HFFc6 (cell line): ENCODE results near the gene C11orf97. TPM values are rescaled to one million over a fixed set of nuclear protein-coding genes. Genes with fewer than 3 reads are reported as not detected.
"Not testable (repeated sequence)": the region's sequence is repeated elsewhere in the genome, so short reads cannot be mapped to it uniquely, and the experiment has no call there.

Experiments
- DNase-seq: peaks from one replicate; pipeline ENCODE4 v3.0.0-alpha.2; 2018
- H3K27ac Mint-ChIP-seq: 2 replicates; pipeline ENCODE4 v1.8.0; 2020; ENCODE audit warnings: mild to moderate bottlenecking, mixed read lengths
- H3K27me3 Mint-ChIP-seq: 2 replicates; pipeline ENCODE4 v1.8.0; 2021; ENCODE audit warnings: mild to moderate bottlenecking, moderate library complexity, mixed read lengths; ENCODE audit not compliant: insufficient read depth
- H3K36me3 Mint-ChIP-seq: 2 replicates; pipeline ENCODE4 v1.8.0; 2021; ENCODE audit warnings: low read depth, mixed read lengths
- H3K4me1 Mint-ChIP-seq: 2 replicates; pipeline ENCODE4 v1.8.0; 2020; ENCODE audit warnings: low read depth, mixed read lengths
- H3K4me3 Mint-ChIP-seq: 2 replicates; pipeline ENCODE4 v1.8.0; 2020; ENCODE audit warnings: mild to moderate bottlenecking, moderate library complexity, mixed read lengths
- H3K9me3 Mint-ChIP-seq: 2 replicates; pipeline ENCODE4 v1.8.0; 2020; ENCODE audit warnings: mild to moderate bottlenecking, mixed read lengths
- microRNA-seq: library from miRNA; unstranded; fragments of <30 nt; microRNA quantifications from one replicate; pipeline ENCODE4, GENCODE V29; 2019
- total RNA-seq, 6 experiments: library from RNA; stranded (reverse); fragmentation: NEBNext Ultra II Directional; extraction: Animal tissue kit (Norgen Biotek cat#: 25700); gene quantifications; 2 replicates in 1 of 6; 3 replicates in 5 of 6; pipeline ENCODE4 v1.2.3, GENCODE V29; 2021
- TF ChIP-seq, protein P1 (sequence below): fragments of 200-600 bp; sonication (generic); IDR thresholded peaks from 2 replicates; pipeline ENCODE4 v1.5.0; 2021; ENCODE audit warnings: antibody characterized with exemption, mild to moderate bottlenecking

C11orf97 gene
- total RNA-seq, 6 experiments from 2014 or later = not detected

DNA sequence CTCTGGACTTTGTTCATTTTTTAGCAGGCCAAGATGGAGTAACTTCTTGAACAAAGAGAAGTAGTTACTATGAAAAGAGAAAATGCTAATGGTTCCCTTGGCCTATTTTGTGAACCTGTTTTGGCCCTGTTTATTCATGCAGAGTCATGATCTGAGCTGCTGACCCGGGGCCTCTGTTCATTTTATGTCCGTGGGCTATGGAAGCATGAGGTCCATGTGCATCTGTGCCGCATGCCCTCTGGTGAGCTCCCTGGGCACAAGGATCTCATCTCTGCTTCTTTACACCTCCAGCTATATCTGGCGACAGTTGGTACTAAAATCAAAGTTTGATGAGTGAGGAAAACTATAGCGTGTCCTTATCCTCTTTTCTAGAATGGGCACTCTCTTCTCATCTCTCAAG, 55.9 kb downstream of the C11orf97 start:
- H3K4me3 Mint-ChIP-seq = no peak overlapping the region
- peaks cover 18% of the 10 kb centered on the region for H3K4me1 Mint-ChIP-seq
- DNase-seq = no peak
- no peak overlapping the region for H3K27ac Mint-ChIP-seq
- 0 out of 2 replicates have a peak, but pooled peaks cover 4% of the 10 kb centered on the region for H3K36me3 Mint-ChIP-seq
- TF ChIP-seq, protein P1, sequence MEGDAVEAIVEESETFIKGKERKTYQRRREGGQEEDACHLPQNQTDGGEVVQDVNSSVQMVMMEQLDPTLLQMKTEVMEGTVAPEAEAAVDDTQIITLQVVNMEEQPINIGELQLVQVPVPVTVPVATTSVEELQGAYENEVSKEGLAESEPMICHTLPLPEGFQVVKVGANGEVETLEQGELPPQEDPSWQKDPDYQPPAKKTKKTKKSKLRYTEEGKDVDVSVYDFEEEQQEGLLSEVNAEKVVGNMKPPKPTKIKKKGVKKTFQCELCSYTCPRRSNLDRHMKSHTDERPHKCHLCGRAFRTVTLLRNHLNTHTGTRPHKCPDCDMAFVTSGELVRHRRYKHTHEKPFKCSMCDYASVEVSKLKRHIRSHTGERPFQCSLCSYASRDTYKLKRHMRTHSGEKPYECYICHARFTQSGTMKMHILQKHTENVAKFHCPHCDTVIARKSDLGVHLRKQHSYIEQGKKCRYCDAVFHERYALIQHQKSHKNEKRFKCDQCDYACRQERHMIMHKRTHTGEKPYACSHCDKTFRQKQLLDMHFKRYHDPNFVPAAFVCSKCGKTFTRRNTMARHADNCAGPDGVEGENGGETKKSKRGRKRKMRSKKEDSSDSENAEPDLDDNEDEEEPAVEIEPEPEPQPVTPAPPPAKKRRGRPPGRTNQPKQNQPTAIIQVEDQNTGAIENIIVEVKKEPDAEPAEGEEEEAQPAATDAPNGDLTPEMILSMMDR = no peak
- no peaks in the 10 kb centered on the region; the same call in none of the 2 replicates for H3K27me3 Mint-ChIP-seq
- no peaks in the 10 kb centered on the region for H3K9me3 Mint-ChIP-seq

DNA sequence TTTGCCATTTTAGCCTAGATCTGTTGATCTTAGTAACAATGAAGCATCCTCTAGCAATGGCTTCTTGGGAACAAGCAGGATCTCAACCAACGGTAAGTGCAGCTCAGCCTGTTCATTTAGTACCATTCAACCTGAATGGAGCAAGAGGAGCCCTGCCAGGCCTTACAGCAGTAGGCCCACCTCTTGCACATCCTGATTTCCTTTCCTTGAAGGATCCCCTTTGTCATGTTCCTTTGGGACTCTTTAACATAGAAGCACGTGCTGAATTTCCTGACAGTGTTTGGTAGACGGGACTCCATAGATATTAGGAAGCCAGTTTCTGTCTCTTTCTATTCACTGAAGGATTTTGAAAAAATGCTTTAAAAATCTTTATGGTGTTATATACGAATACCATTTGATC, 56.5 kb downstream of the C11orf97 start:
- TF ChIP-seq, protein P1 = no peak
- no peaks in the 10 kb centered on the region; the same call in none of the 2 replicates for H3K27me3 Mint-ChIP-seq
- H3K27ac Mint-ChIP-seq = no peak overlapping the region
- H3K4me3 Mint-ChIP-seq = no peak overlapping the region
- peaks cover 13% of the 10 kb centered on the region for H3K4me1 Mint-ChIP-seq
- no peaks in the 10 kb centered on the region for H3K9me3 Mint-ChIP-seq
- 0 out of 2 replicates have a peak, but pooled peaks cover 4% of the 10 kb centered on the region for H3K36me3 Mint-ChIP-seq
- no peak for DNase-seq

DNA sequence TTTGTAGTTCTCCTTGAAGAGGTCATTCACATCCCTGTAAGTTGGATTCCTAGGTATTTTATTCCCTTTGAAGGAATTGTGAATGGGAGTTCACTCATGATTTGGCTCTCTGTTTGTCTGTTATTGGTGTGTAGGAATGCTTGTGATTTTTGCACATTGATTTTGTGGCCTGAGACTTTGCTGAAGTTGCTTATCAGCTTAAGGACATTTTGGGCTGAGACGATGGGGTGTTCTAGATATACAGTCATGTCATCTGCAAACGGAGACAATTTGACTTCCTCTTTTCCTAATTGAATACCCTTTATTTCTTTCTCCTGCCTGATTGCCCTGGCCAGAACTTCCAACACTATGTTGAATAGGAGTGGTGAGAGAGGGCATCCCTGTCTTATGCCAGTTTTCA, 60.7 kb downstream of the C11orf97 start:
- H3K27me3 Mint-ChIP-seq, H3K4me3 Mint-ChIP-seq, H3K36me3 Mint-ChIP-seq, DNase-seq, H3K27ac Mint-ChIP-seq, H3K9me3 Mint-ChIP-seq: not testable (repeated sequence)
- peaks cover 21% of the 10 kb centered on the region for H3K4me1 Mint-ChIP-seq

DNA sequence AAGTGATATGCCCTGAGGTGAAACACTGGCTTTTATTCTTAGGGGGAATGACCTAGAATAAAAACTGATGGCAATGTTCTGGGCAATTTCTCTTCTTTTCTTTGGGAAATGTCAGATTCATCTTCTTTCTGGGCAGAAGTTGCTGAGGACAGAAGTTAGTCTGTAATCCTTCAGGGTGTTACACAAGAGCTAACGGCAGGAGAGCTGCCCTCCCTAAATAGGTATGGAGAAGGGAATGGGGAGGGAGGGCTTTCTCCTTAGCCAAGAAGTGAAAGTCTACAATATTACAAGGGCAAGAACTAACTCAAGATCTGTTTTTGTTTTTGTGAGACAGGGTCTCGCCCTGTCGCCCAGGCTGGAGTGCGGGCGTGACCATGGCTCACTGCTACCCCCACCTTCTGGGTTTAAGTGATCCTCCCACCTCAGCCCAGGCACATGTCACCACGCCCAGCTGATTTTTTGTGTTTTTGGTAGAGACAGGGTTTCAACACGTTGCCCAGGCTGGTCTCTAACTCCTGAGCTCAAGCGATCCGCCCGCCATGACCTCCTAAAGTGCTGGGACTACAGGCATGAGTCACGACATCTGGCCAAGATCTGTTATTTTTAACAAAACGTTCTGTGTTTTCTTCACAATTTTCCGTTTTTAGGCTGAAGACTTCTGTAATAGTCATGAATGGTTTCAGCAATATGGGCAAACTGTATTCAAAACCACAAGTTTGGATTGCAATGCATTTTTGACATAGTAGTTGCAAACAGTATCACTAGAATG, 62.1 kb downstream of the C11orf97 start:
- Mint-ChIP-seq H3K27me3 (no peaks in the 10 kb centered on the region; the same call in none of the 2 replicates), H3K27ac (peak overlapping the region; percentile 78), H3K4me1 (peaks cover 32% of the 10 kb centered on the region), H3K9me3 (no peaks in the 10 kb centered on the region), H3K36me3 (no peaks in the 10 kb centered on the region), H3K4me3 (peak overlapping the region; percentile 79)
- peak; percentile 69 for DNase-seq
- TF ChIP-seq, protein P1 = no peak

DNA sequence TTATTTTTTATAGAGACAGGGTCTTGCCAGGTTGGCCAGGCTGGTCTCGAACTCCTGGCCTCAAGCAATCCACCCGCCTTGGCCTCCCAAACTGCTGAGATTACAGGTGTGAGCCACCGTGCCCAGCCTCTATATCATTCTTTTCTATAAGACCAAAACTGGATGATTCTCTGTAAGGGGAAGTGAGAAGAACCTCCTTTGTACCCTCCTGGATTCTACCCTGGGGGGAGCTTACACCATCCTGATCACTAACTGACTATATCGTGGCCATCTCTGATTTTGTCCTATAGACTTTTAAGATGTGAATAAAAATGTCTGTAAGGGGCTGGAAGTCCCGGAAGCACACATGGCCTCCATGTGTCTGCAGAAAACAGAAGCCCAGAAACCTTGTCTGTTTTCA, 64.0 kb downstream of the C11orf97 start:
- H3K27me3 Mint-ChIP-seq = peaks cover 3% of the 10 kb centered on the region
- H3K4me3 Mint-ChIP-seq = no peak overlapping the region
- TF ChIP-seq, protein P1 = no peak
- H3K36me3 Mint-ChIP-seq = no peaks in the 10 kb centered on the region
- no peak for DNase-seq
- H3K9me3 Mint-ChIP-seq = no peaks in the 10 kb centered on the region
- no peak overlapping the region for H3K27ac Mint-ChIP-seq
- peaks cover 32% of the 10 kb centered on the region for H3K4me1 Mint-ChIP-seq

DNA sequence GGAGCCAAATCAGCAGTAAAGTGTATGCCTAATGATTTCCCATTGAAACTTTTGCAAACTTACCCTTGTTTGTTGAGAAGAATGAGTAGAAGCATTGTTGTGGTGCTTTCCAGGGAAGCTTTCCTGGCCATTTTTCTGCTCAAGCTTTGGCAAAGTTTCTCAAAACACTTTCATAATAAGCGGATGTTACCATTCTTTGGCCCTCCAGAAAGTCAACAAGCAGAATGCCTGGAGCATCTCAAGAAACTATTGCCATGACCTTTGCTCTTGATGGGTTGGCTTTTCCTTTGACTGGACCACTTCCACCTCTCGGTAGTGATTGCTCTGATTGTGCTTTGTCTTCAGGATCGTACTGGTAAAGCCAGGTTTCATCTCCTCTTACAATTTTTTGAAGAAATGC, 65.6 kb downstream of the C11orf97 start:
- Mint-ChIP-seq H3K4me1 (peaks cover 32% of the 10 kb centered on the region), H3K4me3 (no peak overlapping the region), H3K9me3 (no peaks in the 10 kb centered on the region), H3K27ac (no peak overlapping the region), H3K27me3 (peaks cover 15% of the 10 kb centered on the region), H3K36me3 (no peaks in the 10 kb centered on the region)
- TF ChIP-seq, protein P1 = no peak
- DNase-seq = no peak

Small RNAs within 50 kb of the gene (microRNA-seq; reads per million reads assigned to microRNA genes)
- 5.4 reads per million for gene MIR548L

Other genes with a start within 250 kb of the C11orf97 start
- under 1 TPM in 1 of 6 experiments, not detected in 5; 0.26 TPM for gene IZUMO1R, start 207.9 kb upstream of the C11orf97 start, total RNA-seq
- not detected for gene GPR83, start 111.0 kb upstream of the C11orf97 start, total RNA-seq
- 10 to 100 TPM; 12.2 to 17.2 (median 15.7) TPM for gene MRE11, start 18.6 kb upstream of the C11orf97 start, total RNA-seq
- gene ANKRD49, start 18.5 kb upstream of the C11orf97 start, total RNA-seq = 1 to 10 TPM; 7.2 to 8.7 (median 7.9) TPM
- gene FUT4, start 31.5 kb downstream of the C11orf97 start, total RNA-seq = 1 to 10 TPM in 4 of 6 experiments, under 1 TPM in 2; 0.85 to 3.3 (median 3.0) TPM
- gene PIWIL4, start 54.9 kb downstream of the C11orf97 start, total RNA-seq = under 1 TPM; 0.12 to 0.43 (median 0.28) TPM